WTC11 (cell line): ENCODE results near the gene SPOCD1. TPM values are rescaled to one million over a fixed set of nuclear protein-coding genes. Genes with fewer than 3 reads are reported as not detected.

Experiments
- ATAC-seq: fragments of 200-7000 bp; cut with Tn5 transposase; 2 replicates; pipeline ENCODE4 v1.10.0; 2021; ENCODE audit warnings: mild to moderate bottlenecking, moderate library complexity
- CTCF ChIA-PET: fragments of 300-600 bp; sonication (Branson Sonifier 250); formaldehyde crosslinking; loops from one replicate; lab custom pipeline; 2021; ENCODE audit warnings: antibody characterized with exemption; lab: Charles Lee
- POLR2A ChIA-PET: fragments of 350-600 bp; sonication (Branson Sonifier 250); formaldehyde crosslinking; loops from one replicate; lab custom pipeline; 2021; ENCODE audit warnings: antibody characterized with exemption; lab: Charles Lee
- DNase-seq: peaks from one replicate; pipeline ENCODE4 v3.0.0; 2021; ENCODE audit warnings: low spot score
- H3K27ac Mint-ChIP-seq: 2 replicates; pipeline ENCODE4 v1.8.0; 2021; ENCODE audit warnings: mixed read lengths
- H3K27me3 Mint-ChIP-seq: 2 replicates; pipeline ENCODE4 v1.8.0; 2021; ENCODE audit warnings: low read depth, mild to moderate bottlenecking, moderate library complexity, mixed read lengths
- H3K36me3 Mint-ChIP-seq: 2 replicates; pipeline ENCODE4 v1.8.0; 2021; ENCODE audit warnings: mixed read lengths
- H3K4me1 Mint-ChIP-seq: 2 replicates; pipeline ENCODE4 v1.8.0; 2022; ENCODE audit warnings: mixed read lengths
- H3K4me3 Mint-ChIP-seq: 2 replicates; pipeline ENCODE4 v1.8.0; 2021; ENCODE audit warnings: mild to moderate bottlenecking, moderate library complexity, mixed read lengths
- H3K9me3 Mint-ChIP-seq: 2 replicates; pipeline ENCODE4 v1.8.0; 2021; ENCODE audit warnings: mixed read lengths
- ATF6 ChIP-seq: sonication (generic); formaldehyde crosslinking; IDR thresholded peaks from 2 replicates; pipeline ENCODE4 v1.8.1; 2023; ENCODE audit warnings: mild to moderate bottlenecking, missing genetic modification reagents
- ELF4 ChIP-seq: sonication (generic); formaldehyde crosslinking; IDR thresholded peaks from 2 replicates; pipeline ENCODE4 v1.8.1; 2022; ENCODE audit warnings: low read depth, mild to moderate bottlenecking, moderate library complexity, missing genetic modification reagents
- ERG ChIP-seq: fragments of 250-450 bp; sonication (Bioruptor Pico); IDR thresholded peaks from 2 replicates; pipeline ENCODE4 v1.8.0; 2021; ENCODE audit warnings: mild to moderate bottlenecking
- ETV6 ChIP-seq: sonication (generic); formaldehyde crosslinking; IDR thresholded peaks from 2 replicates; pipeline ENCODE4 v1.8.1; 2022; ENCODE audit warnings: mild to moderate bottlenecking, missing genetic modification reagents
- IRF2 ChIP-seq: sonication (generic); formaldehyde crosslinking; IDR thresholded peaks from 2 replicates; pipeline ENCODE4 v1.8.0; 2022; ENCODE audit warnings: low read depth, missing genetic modification reagents, borderline replicate concordance
- KAT7 ChIP-seq: sonication (generic); formaldehyde crosslinking; IDR thresholded peaks from 2 replicates; pipeline ENCODE4 v1.8.1; 2023; ENCODE audit warnings: missing genetic modification reagents, mild to moderate bottlenecking, borderline replicate concordance
- MAX ChIP-seq: sonication (generic); formaldehyde crosslinking; IDR thresholded peaks from 2 replicates; pipeline ENCODE4 v1.8.0; 2022; ENCODE audit warnings: mild to moderate bottlenecking, missing genetic modification reagents
- MLX ChIP-seq: sonication (generic); formaldehyde crosslinking; IDR thresholded peaks from 2 replicates; pipeline ENCODE4 v1.8.1; 2023; ENCODE audit warnings: mild to moderate bottlenecking, missing genetic modification reagents, moderate library complexity
- MYBL2 ChIP-seq: sonication (generic); formaldehyde crosslinking; IDR thresholded peaks from 2 replicates; pipeline ENCODE4 v1.8.1; 2023; ENCODE audit warnings: mild to moderate bottlenecking, moderate library complexity, missing genetic modification reagents
- OVOL2 ChIP-seq: fragments of 250-450 bp; sonication (Bioruptor Pico); IDR thresholded peaks from 2 replicates; pipeline ENCODE4 v1.9.0; 2021; ENCODE audit warnings: mild to moderate bottlenecking, borderline replicate concordance
- SMAD4 ChIP-seq: sonication (generic); formaldehyde crosslinking; IDR thresholded peaks from 2 replicates; pipeline ENCODE4 v1.8.0; 2022; ENCODE audit warnings: mild to moderate bottlenecking, missing genetic modification reagents
- SP1 ChIP-seq: sonication (generic); formaldehyde crosslinking; conservative IDR thresholded peaks from 2 replicates; pipeline ENCODE4 v1.8.1; 2022; ENCODE audit warnings: missing genetic modification reagents
- TP53 ChIP-seq: sonication (generic); formaldehyde crosslinking; IDR thresholded peaks from 2 replicates; pipeline ENCODE4 v1.8.1; 2023; ENCODE audit warnings: mild to moderate bottlenecking, missing genetic modification reagents
- ZMAT4 ChIP-seq: fragments of 250-450 bp; sonication (Bioruptor Pico); IDR thresholded peaks from 2 replicates; pipeline ENCODE4 v1.9.0; 2021; ENCODE audit warnings: mild to moderate bottlenecking
- ZNF263 ChIP-seq: sonication (generic); formaldehyde crosslinking; IDR thresholded peaks from 2 replicates; pipeline ENCODE4 v1.8.1; 2022; ENCODE audit warnings: low read depth, mild to moderate bottlenecking, moderate library complexity, missing genetic modification reagents
- ZNF281 ChIP-seq: sonication (generic); formaldehyde crosslinking; IDR thresholded peaks from 2 replicates; pipeline ENCODE4 v1.8.0; 2023; ENCODE audit warnings: mild to moderate bottlenecking, missing genetic modification reagents
- ZNF317 ChIP-seq: sonication (generic); formaldehyde crosslinking; IDR thresholded peaks from 2 replicates; pipeline ENCODE4 v1.8.1; 2023; ENCODE audit warnings: low read depth, mild to moderate bottlenecking, moderate library complexity, missing genetic modification reagents, borderline replicate concordance
- ZNF532 ChIP-seq: fragments of 250-450 bp; sonication (Bioruptor Pico); IDR thresholded peaks from 2 replicates; pipeline ENCODE4 v1.9.0; 2021; ENCODE audit warnings: mild to moderate bottlenecking, borderline replicate concordance
- total RNA-seq: library from RNA; stranded (reverse); gene quantifications from 3 replicates; pipeline ENCODE4 v1.2.3, GENCODE V29; 2021

SPOCD1 gene
- total RNA-seq, 1 experiment from 2014 or later = 3.0 TPM

- DNase-seq (no peak), ATAC-seq (no peak)
- peaks cover 48% of the 10 kb centered on the region for H3K4me1 Mint-ChIP-seq
- ChIA-PET CTCF (interaction anchor here (0.9 to 14.7 kb wide), 3 partner anchors 9 to 40 kb away, joined by 3 to 179 read pairs (median 23); no protein-coding TSS in a partner anchor), POLR2A (no interaction called here)
- H3K27me3 Mint-ChIP-seq = no peaks in the 10 kb centered on the region
- TF ChIP-seq ZNF281 (CRISPR knock-in tag) = no peak
- no peak for TF ChIP-seq ERG (CRISPR knock-in tag)
- TF ChIP-seq MLX = no peak
- no peak for TF ChIP-seq SMAD4 (CRISPR knock-in tag)
- H3K9me3 Mint-ChIP-seq = no peaks in the 10 kb centered on the region
- H3K27ac Mint-ChIP-seq = no peak overlapping the region
- H3K36me3 Mint-ChIP-seq = no peaks in the 10 kb centered on the region
- H3K4me3 Mint-ChIP-seq = no peak overlapping the region
Observed at GRCh38 chr1:31754397-31754796, 61.4 kb downstream of the SPOCD1 start.

GRCh38 chr1:31753707-31754349 lies 62.0 kb downstream of the SPOCD1 start:
- Mint-ChIP-seq H3K4me3 (no peak overlapping the region), H3K27ac (no peak overlapping the region), H3K4me1 (peaks cover 47% of the 10 kb centered on the region), H3K36me3 (no peaks in the 10 kb centered on the region), H3K27me3 (no peaks in the 10 kb centered on the region; the same call in 1 of the 2 replicates), H3K9me3 (no peaks in the 10 kb centered on the region)
- no peak for DNase-seq
- ChIA-PET CTCF (interaction anchor here (0.9 to 14.7 kb wide), 5 partner anchors 8 to 62 kb away, joined by 3 to 179 read pairs (median 22); partner anchors contain the start of genes ADGRB2 and SPOCD1), POLR2A (interaction anchor here (0.5 kb wide), 1 partner anchor 430 kb away, joined by 6 read pairs; no protein-coding TSS in a partner anchor)
- no peak for ATAC-seq
- no peak for TF ChIP-seq ZNF532 (CRISPR knock-in tag)
- TF ChIP-seq SP1 (CRISPR knock-in tag) = no peak
- TF ChIP-seq ELF4 (CRISPR knock-in tag) = no peak
- no peak for TF ChIP-seq MYBL2 (CRISPR knock-in tag)
- no peak for TF ChIP-seq MAX
- TF ChIP-seq ETV6 (CRISPR knock-in tag) = no peak
- TF ChIP-seq TP53 (CRISPR knock-in tag) = no peak
- no peak for TF ChIP-seq ZNF263
- no peak for TF ChIP-seq ERG (CRISPR knock-in tag)
- no peak for TF ChIP-seq IRF2 (CRISPR knock-in tag)
- no peak for TF ChIP-seq ATF6 (CRISPR knock-in tag)
- no peak for TF ChIP-seq ZMAT4
- TF ChIP-seq OVOL2 = no peak
- no peak for TF ChIP-seq ZNF317 (CRISPR knock-in tag)
- no peak for TF ChIP-seq KAT7 (CRISPR knock-in tag)
